ENCODE measurements around the gene HSPA6. TPM values are rescaled to one million over a fixed set of nuclear protein-coding genes. Genes with fewer than 3 reads are reported as not detected.

HSPA6 gene
- total RNA-seq, 1 donor from 2014 or later: not detected

DNA sequence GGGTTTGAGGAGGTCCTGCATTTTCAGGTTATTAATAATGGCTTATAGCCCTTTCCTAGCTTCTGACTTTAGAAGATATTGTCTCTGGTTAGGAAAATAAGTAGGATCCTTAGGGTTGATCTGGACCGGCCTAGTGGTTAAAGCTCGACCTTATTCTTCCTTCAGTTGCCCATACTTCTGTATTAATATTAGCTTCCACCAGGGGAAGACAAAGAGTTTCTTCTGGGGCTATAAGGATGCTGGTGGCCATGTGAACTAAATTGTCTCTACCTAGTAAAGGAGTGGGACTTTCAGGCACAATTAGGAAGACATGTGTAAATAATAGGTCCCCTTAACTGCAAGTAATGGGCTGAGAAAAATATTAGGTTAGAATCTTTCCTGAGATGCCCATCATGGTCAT, 39.7 kb upstream of the HSPA6 start:
- no peak overlapping the region for H3K9ac ChIP-seq
- Mint-ChIP-seq H3K4me1 (no peaks in the 10 kb centered on the region), H3K4me3 (no peak overlapping the region), H3K9me3 (no peaks in the 10 kb centered on the region), H3K27me3 (ENCODE audit: insufficient read depth, low read depth) (peaks cover 21% of the 10 kb centered on the region), H3K27ac (no peak overlapping the region), H3K36me3 (no peaks in the 10 kb centered on the region)
- H4K20me1 ChIP-seq (ENCODE audit: low read depth): no peaks in the 10 kb centered on the region
- TF ChIP-seq EZH2phosphoT487 (IDR thresholded peaks at IDR 0.05) (no peak), EZH2 (IDR thresholded peaks at IDR 0.05) (no peak)
- TF ChIP-seq, protein P1, sequence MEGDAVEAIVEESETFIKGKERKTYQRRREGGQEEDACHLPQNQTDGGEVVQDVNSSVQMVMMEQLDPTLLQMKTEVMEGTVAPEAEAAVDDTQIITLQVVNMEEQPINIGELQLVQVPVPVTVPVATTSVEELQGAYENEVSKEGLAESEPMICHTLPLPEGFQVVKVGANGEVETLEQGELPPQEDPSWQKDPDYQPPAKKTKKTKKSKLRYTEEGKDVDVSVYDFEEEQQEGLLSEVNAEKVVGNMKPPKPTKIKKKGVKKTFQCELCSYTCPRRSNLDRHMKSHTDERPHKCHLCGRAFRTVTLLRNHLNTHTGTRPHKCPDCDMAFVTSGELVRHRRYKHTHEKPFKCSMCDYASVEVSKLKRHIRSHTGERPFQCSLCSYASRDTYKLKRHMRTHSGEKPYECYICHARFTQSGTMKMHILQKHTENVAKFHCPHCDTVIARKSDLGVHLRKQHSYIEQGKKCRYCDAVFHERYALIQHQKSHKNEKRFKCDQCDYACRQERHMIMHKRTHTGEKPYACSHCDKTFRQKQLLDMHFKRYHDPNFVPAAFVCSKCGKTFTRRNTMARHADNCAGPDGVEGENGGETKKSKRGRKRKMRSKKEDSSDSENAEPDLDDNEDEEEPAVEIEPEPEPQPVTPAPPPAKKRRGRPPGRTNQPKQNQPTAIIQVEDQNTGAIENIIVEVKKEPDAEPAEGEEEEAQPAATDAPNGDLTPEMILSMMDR (IDR thresholded peaks at IDR 0.05): peak; percentile 24
- no peaks in the 10 kb centered on the region for H3K36me3 ChIP-seq
- no peak overlapping the region for H3K27ac ChIP-seq
- H3K79me2 ChIP-seq (ENCODE audit: low read depth): no peaks in the 10 kb centered on the region
- H2AFZ ChIP-seq (replicated peaks): no peak overlapping the region
- H3F3A ChIP-seq (ENCODE audit: low read depth): no peaks in the 10 kb centered on the region
- H3K9me3 ChIP-seq (ENCODE audit: low read depth): no peaks in the 10 kb centered on the region
- peaks cover 53% of the 10 kb centered on the region for H3K27me3 ChIP-seq
- no peak overlapping the region for H3K4me2 ChIP-seq
- no peaks in the 10 kb centered on the region for H3K4me1 ChIP-seq
- DNase-seq (ENCODE audit: low spot score): no peak
- no peak overlapping the region for H3K4me3 ChIP-seq

- H3K4me3 ChIP-seq: no peak overlapping the region
- H3K27ac ChIP-seq: no peak overlapping the region
- no peaks in the 10 kb centered on the region for H3K9me3 ChIP-seq (ENCODE audit: low read depth)
- H3K36me3 ChIP-seq: no peaks in the 10 kb centered on the region
- no peak overlapping the region for H3K4me2 ChIP-seq
- DNase-seq (ENCODE audit: low spot score): peak; percentile 83
- Mint-ChIP-seq H3K36me3 (no peaks in the 10 kb centered on the region), H3K4me1 (no peaks in the 10 kb centered on the region), H3K27me3 (ENCODE audit: insufficient read depth, low read depth) (peaks cover 19% of the 10 kb centered on the region), H3K27ac (no peak overlapping the region), H3K4me3 (no peak overlapping the region), H3K9me3 (no peaks in the 10 kb centered on the region)
- no peaks in the 10 kb centered on the region for H4K20me1 ChIP-seq (ENCODE audit: low read depth)
- peaks cover 51% of the 10 kb centered on the region for H3K27me3 ChIP-seq
- H3K4me1 ChIP-seq: no peaks in the 10 kb centered on the region
- H3K79me2 ChIP-seq (ENCODE audit: low read depth): no peaks in the 10 kb centered on the region
- H2AFZ ChIP-seq (replicated peaks): no peak overlapping the region
- H3K9ac ChIP-seq: no peak overlapping the region
- no peaks in the 10 kb centered on the region for H3F3A ChIP-seq (ENCODE audit: low read depth)
- no peak for TF ChIP-seq EZH2phosphoT487 (IDR thresholded peaks at IDR 0.05)
- TF ChIP-seq, protein P1 (IDR thresholded peaks at IDR 0.05): peak; percentile 87
These were observed 37.3 kb upstream of the HSPA6 start for GRCh38 chr1:161486806-161487741.

DNA sequence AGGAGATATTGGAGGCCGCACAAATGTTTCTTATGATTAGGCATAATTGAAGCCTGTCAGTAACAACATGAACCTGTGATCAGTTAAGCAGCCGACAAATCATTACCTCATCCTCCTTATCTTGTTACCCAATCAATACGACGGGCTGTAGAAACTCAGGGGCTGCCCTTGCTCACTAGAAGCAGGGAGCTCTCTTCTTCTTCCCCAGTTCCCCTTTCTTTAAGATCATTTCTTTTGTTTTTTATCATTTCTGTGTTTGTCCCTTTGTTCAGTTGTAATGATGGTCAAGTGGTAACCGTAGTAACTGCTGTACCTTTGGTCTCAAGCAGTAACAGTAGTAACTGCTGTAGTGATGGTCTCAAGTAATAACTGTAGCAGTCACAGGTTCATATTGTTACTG, 32.9 kb upstream of the HSPA6 start:
- Mint-ChIP-seq H3K27ac (no peak overlapping the region), H3K36me3 (no peaks in the 10 kb centered on the region), H3K4me3 (no peak overlapping the region), H3K4me1 (no peaks in the 10 kb centered on the region), H3K27me3 (ENCODE audit: insufficient read depth, low read depth) (peaks cover 9% of the 10 kb centered on the region), H3K9me3 (no peaks in the 10 kb centered on the region)
- Histone ChIP-seq H3F3A (ENCODE audit: low read depth) (no peaks in the 10 kb centered on the region), H3K9ac (no peak overlapping the region), H3K4me1 (no peaks in the 10 kb centered on the region), H3K4me2 (no peak overlapping the region), H3K27ac (no peak overlapping the region), H3K36me3 (no peaks in the 10 kb centered on the region), H2AFZ (replicated peaks) (no peak overlapping the region), H3K4me3 (no peak overlapping the region), H3K79me2 (ENCODE audit: low read depth) (no peaks in the 10 kb centered on the region), H4K20me1 (ENCODE audit: low read depth) (no peaks in the 10 kb centered on the region), H3K9me3 (ENCODE audit: low read depth) (no peaks in the 10 kb centered on the region), H3K27me3 (peaks cover 33% of the 10 kb centered on the region)
- no peak for DNase-seq (ENCODE audit: low spot score)
- TF ChIP-seq EZH2 (IDR thresholded peaks at IDR 0.05): no peak
- TF ChIP-seq, protein P1 (IDR thresholded peaks at IDR 0.05): no peak
- TF ChIP-seq EZH2phosphoT487 (IDR thresholded peaks at IDR 0.05): no peak
